HEK293T (cell line): ENCODE data around the gene NRG2.

Experiments
- CTCF ChIA-PET: fragments of 350-600 bp; formaldehyde crosslinking; extraction: SDS; loops from one replicate; lab custom pipeline; 2021; ENCODE audit warnings: antibody characterized with exemption, inconsistent platforms; lab: Yijun Ruan, JAX
- POLR2A ChIA-PET: fragments of 350-600 bp; formaldehyde crosslinking; extraction: SDS; loops from one replicate; lab custom pipeline; 2020; ENCODE audit warnings: antibody characterized with exemption, inconsistent platforms; lab: Yijun Ruan, JAX
- DNase-seq: peaks from one replicate; pipeline ENCODE4 v3.0.0; 2012; ENCODE audit warnings: mixed read lengths; ENCODE audit errors: extremely low spot score
- ARNT ChIP-seq: fragments of 450-650 bp; IDR thresholded peaks from 2 replicates; pipeline ENCODE4 v1.6.1; 2017; ENCODE audit warnings: mild to moderate bottlenecking
- BHLHE40 ChIP-seq: fragments of 450-650 bp; IDR thresholded peaks from 2 replicates; pipeline ENCODE4 v1.6.1; 2016; ENCODE audit warnings: mild to moderate bottlenecking, moderate library complexity, borderline replicate concordance
- CTBP1 ChIP-seq: fragments of 450-650 bp; IDR thresholded peaks from 2 replicates; pipeline ENCODE4 v1.6.1; 2016; ENCODE audit warnings: borderline replicate concordance
- ELF4 ChIP-seq: fragments of 450-650 bp; IDR thresholded peaks from 2 replicates; pipeline ENCODE4 v1.6.1; 2017; ENCODE audit warnings: antibody characterized with exemption
- FOXA1 ChIP-seq: fragments of 450-650 bp; IDR thresholded peaks from 2 replicates; pipeline ENCODE4 v1.6.1; 2016; ENCODE audit warnings: mild to moderate bottlenecking
- FOXK2 ChIP-seq: fragments of 450-650 bp; IDR thresholded peaks from 2 replicates; pipeline ENCODE4 v1.6.1; 2016; ENCODE audit warnings: mild to moderate bottlenecking
- FOXM1 ChIP-seq: fragments of 450-650 bp; IDR thresholded peaks from 2 replicates; pipeline ENCODE4 v1.6.1; 2017; ENCODE audit warnings: mild to moderate bottlenecking, borderline replicate concordance
- HDGF ChIP-seq: fragments of 450-650 bp; IDR thresholded peaks from 2 replicates; pipeline ENCODE4 v1.6.1; 2017; ENCODE audit warnings: antibody characterized with exemption, borderline replicate concordance
- L3MBTL2 ChIP-seq: fragments of 450-650 bp; conservative IDR thresholded peaks from 2 replicates; pipeline ENCODE4 v1.6.1; 2016; ENCODE audit warnings: mild to moderate bottlenecking
- LEF1 ChIP-seq: fragments of 450-650 bp; IDR thresholded peaks from 2 replicates; pipeline ENCODE4 v1.6.1; 2017; ENCODE audit warnings: mild to moderate bottlenecking, borderline replicate concordance
- NFRKB ChIP-seq: fragments of 450-650 bp; IDR thresholded peaks from 2 replicates; pipeline ENCODE4 v1.6.1; 2016; ENCODE audit warnings: mild to moderate bottlenecking, moderate library complexity
- PKNOX1 ChIP-seq: fragments of 450-650 bp; IDR thresholded peaks from 2 replicates; pipeline ENCODE4 v1.6.1; 2016
- SP1 ChIP-seq: fragments of 450-650 bp; IDR thresholded peaks from 2 replicates; pipeline ENCODE4 v1.6.1; 2017
- SUZ12 ChIP-seq: fragments of 450-650 bp; IDR thresholded peaks from 2 replicates; pipeline ENCODE4 v1.6.1; 2016; ENCODE audit warnings: mild to moderate bottlenecking
- TARDBP ChIP-seq: fragments of 450-650 bp; IDR thresholded peaks from 2 replicates; pipeline ENCODE4 v1.6.1; 2016
- ZNF384 ChIP-seq: fragments of 450-650 bp; IDR thresholded peaks from 2 replicates; pipeline ENCODE4 v1.6.1; 2016

Gene NRG2

GRCh38 chr5:140039561-140039960, 3.5 kb downstream of the NRG2 start:
- ChIA-PET POLR2A (no interaction called here), CTCF (no interaction called here)
- TF ChIP-seq CTBP1, result no peak
- no peak for TF ChIP-seq LEF1
- TF ChIP-seq BHLHE40, result no peak
- TF ChIP-seq TARDBP, result no peak
- no peak for TF ChIP-seq ELF4
- no peak for TF ChIP-seq SP1
- TF ChIP-seq SUZ12, result no peak
- TF ChIP-seq HDGF, result no peak
- TF ChIP-seq FOXA1, result no peak
- no peak for TF ChIP-seq ZNF384
- TF ChIP-seq L3MBTL2, result no peak
- no peak for TF ChIP-seq FOXM1
- TF ChIP-seq NFRKB, result no peak
- no peak for TF ChIP-seq PKNOX1
- TF ChIP-seq FOXK2, result no peak
- TF ChIP-seq ARNT, result no peak
- no peak for DNase-seq

- no peak for TF ChIP-seq PKNOX1
- TF ChIP-seq HDGF, result no peak
- TF ChIP-seq TARDBP, result no peak
- TF ChIP-seq SUZ12, result no peak
- no peak for TF ChIP-seq NFRKB
- no peak for TF ChIP-seq CTBP1
- no peak for TF ChIP-seq FOXA1
- TF ChIP-seq SP1, result no peak
- no peak for TF ChIP-seq BHLHE40
- TF ChIP-seq ARNT, result no peak
- no peak for TF ChIP-seq ZNF384
- no peak for TF ChIP-seq ELF4
- TF ChIP-seq L3MBTL2, result no peak
- no peak for TF ChIP-seq FOXK2
- TF ChIP-seq LEF1, result no peak
- no peak for TF ChIP-seq FOXM1
- no peak for DNase-seq
- CTCF ChIA-PET, result interaction anchor here (0.5 to 1.0 kb wide), 4 partner anchors 16 to 1626 kb away, joined by 3 to 6 read pairs (median 3); no protein-coding TSS in a partner anchor
- POLR2A ChIA-PET, result interaction anchor here (0.7 to 1.8 kb wide), 2 partner anchors 8 to 77 kb away, joined by 3 to 4 read pairs; no protein-coding TSS in a partner anchor
Measured at GRCh38 chr5:140038373-140038957, 4.6 kb downstream of the NRG2 start.

GRCh38 chr5:140037012-140037411, 6.1 kb downstream of the NRG2 start:
- POLR2A ChIA-PET, result no interaction called here
- TF ChIP-seq HDGF, result no peak

GRCh38 chr5:140035881-140036280, 7.2 kb downstream of the NRG2 start:
- CTCF ChIA-PET, result no interaction called here
- POLR2A ChIA-PET, result no interaction called here
- DNase-seq, result no peak
- TF ChIP-seq ARNT (no peak), FOXM1 (no peak), HDGF (no peak)

More at GRCh38 chr5:140037012-140037411, 6.1 kb downstream of the NRG2 start:
- CTCF ChIA-PET, result no interaction called here
- no peak for DNase-seq

GRCh38 chr5:140033037-140033760, 9.9 kb downstream of the NRG2 start:
- POLR2A ChIA-PET, result no interaction called here

More at GRCh38 chr5:140033037-140033760, 9.9 kb downstream of the NRG2 start:
- TF ChIP-seq TARDBP (no peak), HDGF (no peak), SUZ12 (no peak), FOXK2 (no peak), ELF4 (no peak), ZNF384 (no peak), L3MBTL2 (no peak), NFRKB (no peak), ARNT (no peak), LEF1 (no peak), CTBP1 (no peak), FOXM1 (no peak), BHLHE40 (no peak), SP1 (no peak), FOXA1 (no peak), PKNOX1 (no peak)
- DNase-seq, result no peak
- CTCF ChIA-PET, result interaction anchor here (1.0 kb wide), 2 partner anchors 12 to 25 kb away, joined by 3 read pairs; no protein-coding TSS in a partner anchor
